ENCODE results near the gene SDF2L1. TPM values are rescaled to one million over a fixed set of nuclear protein-coding genes. Genes with fewer than 3 reads are reported as not detected.

The SDF2L1 gene
- polyA plus RNA-seq, 3 donors: 31.7 to 46.2 (median 44.7) TPM

DNA sequence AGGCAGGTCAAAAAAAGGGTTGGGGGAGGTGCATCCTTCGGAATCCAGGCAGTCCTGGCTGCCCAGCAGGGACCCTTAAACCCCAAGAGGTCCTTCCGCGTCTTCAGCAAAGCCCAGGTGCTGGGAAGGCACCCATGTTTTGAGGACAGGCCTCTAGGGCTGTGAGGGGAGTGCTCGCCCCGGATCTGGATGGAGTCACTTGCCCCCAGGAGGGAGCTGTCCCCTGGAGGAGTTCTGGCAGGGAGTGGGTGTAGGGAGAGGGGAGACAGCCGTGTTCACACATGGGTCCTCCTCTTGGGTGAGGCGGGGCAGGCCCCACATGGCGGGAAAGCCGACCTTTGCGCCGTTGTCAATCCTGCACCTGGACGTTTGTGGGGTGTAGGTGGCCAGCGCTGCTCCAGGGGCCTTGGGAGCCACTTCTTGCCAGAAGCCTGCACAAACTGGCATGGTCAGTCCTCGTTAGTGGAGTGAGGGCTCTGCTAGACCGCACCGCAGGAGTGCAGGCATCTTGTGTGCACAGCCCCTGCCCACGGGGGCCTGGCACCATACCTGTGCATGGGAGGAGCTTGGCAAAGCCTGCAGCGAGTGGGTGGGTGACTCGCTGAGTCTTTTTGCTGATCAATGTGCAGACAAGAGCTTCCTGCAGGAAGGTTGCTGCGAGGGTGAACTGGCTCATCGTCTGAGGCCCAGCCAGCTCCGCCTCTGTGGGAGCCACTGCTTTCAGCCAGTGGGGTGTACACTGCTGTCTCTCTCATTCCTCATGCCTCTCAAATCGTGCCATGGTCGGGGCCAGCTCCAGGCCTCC lies 39.7 kb downstream of the SDF2L1 start:
- no peaks in the 10 kb centered on the region for H3K9me3 ChIP-seq (replicated peaks in 1 of 2; ENCODE audit: control insufficient read depth in 1 of 2, insufficient read depth in 1 of 2, low read length in 2 of 2)
- H3K4me1 ChIP-seq (ENCODE audit: control insufficient read depth in 1 of 2, insufficient read depth in 2 of 2, low read length in 2 of 2): no peaks in the 10 kb centered on the region
- no peak overlapping the region for H3K4me2 ChIP-seq (replicated peaks; ENCODE audit: extremely low read depth, low read length, poor library complexity, severe bottlenecking)
- no peak for TF ChIP-seq CTCF (IDR thresholded peaks at IDR 0.05)
- peaks cover 65 to 69% of the 10 kb centered on the region in 2 donors for H3K36me3 ChIP-seq (replicated peaks in 1 of 2; ENCODE audit: control insufficient read depth in 1 of 2, insufficient read depth in 2 of 2, low read length in 2 of 2)
- H3K4me1 Mint-ChIP-seq: no peaks in the 10 kb centered on the region
- intact Hi-C loops (cut with micrococcal nuclease): no loop called here
- no peaks in the 10 kb centered on the region for H3K9me3 Mint-ChIP-seq
- no peak overlapping the region for H3K4me3 ChIP-seq (replicated peaks in 1 of 3; ENCODE audit: low read depth in 2 of 3, low read length in 3 of 3)
- H3K4me3 Mint-ChIP-seq: no peak overlapping the region
- H3K27ac ChIP-seq (ENCODE audit: low read depth in 1 of 2, low read length in 2 of 2): no peak overlapping the region
- H3K27ac Mint-ChIP-seq: peak overlapping the region in 2 of 7 donors; percentile 18 to 23
- 93% methylated on average over 20 of the region's 24 CpGs for WGBS (ENCODE audit: insufficient coverage)
- no peak overlapping the region for H3K9ac ChIP-seq (ENCODE audit: insufficient read depth, low read length, poor library complexity, severe bottlenecking)
- no peaks in the 10 kb centered on the region for H4K20me1 ChIP-seq (ENCODE audit: insufficient read depth, low read length)
- H3K27me3 ChIP-seq (ENCODE audit: control insufficient read depth in 2 of 2, insufficient read depth in 2 of 2, low read length in 2 of 2): no peaks in the 10 kb centered on the region
- no peaks in the 10 kb centered on the region for H3K27me3 Mint-ChIP-seq (ENCODE audit: low read depth in 3 of 3)
- DNase-seq: no peak
- peaks cover 70 to 88% of the 10 kb centered on the region in 2 donors for H3K36me3 Mint-ChIP-seq
- H3K79me2 ChIP-seq (ENCODE audit: insufficient read depth, low read length): no peaks in the 10 kb centered on the region
- H2AFZ ChIP-seq (ENCODE audit: insufficient read depth, low read depth, low read length, poor library complexity, severe bottlenecking): no peak overlapping the region

GRCh38 chr22:21682385-21683175 lies 40.5 kb downstream of the SDF2L1 start:
- 96% methylated on average over 19 of the region's 20 CpGs for WGBS (ENCODE audit: insufficient coverage)
- H3K9ac ChIP-seq (ENCODE audit: insufficient read depth, low read length, poor library complexity, severe bottlenecking): no peak overlapping the region
- Mint-ChIP-seq H3K4me3 (no peak overlapping the region), H3K9me3 (no peaks in the 10 kb centered on the region), H3K27me3 (ENCODE audit: low read depth in 3 of 3) (no peaks in the 10 kb centered on the region), H3K4me1 (no peaks in the 10 kb centered on the region), H3K27ac (no peak overlapping the region), H3K36me3 (peaks cover 70 to 87% of the 10 kb centered on the region in 2 donors)
- no peak for TF ChIP-seq CTCF (IDR thresholded peaks at IDR 0.05)
- no peaks in the 10 kb centered on the region for H3K4me1 ChIP-seq (ENCODE audit: control insufficient read depth in 1 of 2, insufficient read depth in 2 of 2, low read length in 2 of 2)
- no peak for DNase-seq
- no peaks in the 10 kb centered on the region for H3K27me3 ChIP-seq (ENCODE audit: control insufficient read depth in 2 of 2, insufficient read depth in 2 of 2, low read length in 2 of 2)
- intact Hi-C loops (cut with micrococcal nuclease): no loop called here
- no peaks in the 10 kb centered on the region for H4K20me1 ChIP-seq (ENCODE audit: insufficient read depth, low read length)
- peaks cover 73 to 76% of the 10 kb centered on the region in 2 donors for H3K36me3 ChIP-seq (replicated peaks in 1 of 2; ENCODE audit: control insufficient read depth in 1 of 2, insufficient read depth in 2 of 2, low read length in 2 of 2)
- H2AFZ ChIP-seq (ENCODE audit: insufficient read depth, low read depth, low read length, poor library complexity, severe bottlenecking): no peak overlapping the region
- H3K79me2 ChIP-seq (ENCODE audit: insufficient read depth, low read length): no peaks in the 10 kb centered on the region
- H3K4me3 ChIP-seq (replicated peaks in 1 of 3; ENCODE audit: low read depth in 2 of 3, low read length in 3 of 3): no peak overlapping the region
- H3K27ac ChIP-seq (ENCODE audit: low read depth in 1 of 2, low read length in 2 of 2): no peak overlapping the region
- H3K9me3 ChIP-seq (replicated peaks in 1 of 2; ENCODE audit: control insufficient read depth in 1 of 2, insufficient read depth in 1 of 2, low read length in 2 of 2): no peaks in the 10 kb centered on the region
- H3K4me2 ChIP-seq (replicated peaks; ENCODE audit: extremely low read depth, low read length, poor library complexity, severe bottlenecking): no peak overlapping the region

Measured in CD14-positive monocyte (primary cell).